DMS53 (cell line): ENCODE measurements around the gene TNFRSF17.
A peak's percentile ranks its signal among the peaks of the same experiment; 100 is the strongest.
"Not testable (repeated sequence)": the region's sequence is repeated elsewhere in the genome, so short reads cannot be mapped to it uniquely, and the experiment has no call there.

Experiments used
- DNase-seq: peaks from one replicate; lab custom pipeline; 2025; lab: John Stamatoyannopoulos, UW

TNFRSF17 gene

DNA sequence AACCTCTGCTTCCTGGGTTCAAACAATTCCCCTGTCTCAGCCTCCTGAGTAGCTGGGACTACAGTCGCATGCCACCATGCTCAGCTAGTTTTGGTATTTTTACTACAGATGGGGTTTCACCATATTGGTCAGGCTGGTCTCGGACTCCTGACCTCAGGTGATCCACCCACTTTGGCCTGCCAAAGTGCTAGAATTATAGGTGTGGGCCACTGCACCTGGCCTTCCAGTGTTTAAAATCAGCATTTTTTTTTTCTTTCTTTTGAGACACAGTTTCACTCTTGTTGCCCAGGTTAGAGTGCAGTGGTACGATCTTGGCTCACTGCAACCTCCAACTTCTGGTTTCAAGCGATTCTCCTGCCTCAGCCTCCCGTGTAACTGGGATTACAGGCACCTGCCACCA, 5.3 kb downstream of the TNFRSF17 start:
- DNase-seq: not testable (repeated sequence)

DNA sequence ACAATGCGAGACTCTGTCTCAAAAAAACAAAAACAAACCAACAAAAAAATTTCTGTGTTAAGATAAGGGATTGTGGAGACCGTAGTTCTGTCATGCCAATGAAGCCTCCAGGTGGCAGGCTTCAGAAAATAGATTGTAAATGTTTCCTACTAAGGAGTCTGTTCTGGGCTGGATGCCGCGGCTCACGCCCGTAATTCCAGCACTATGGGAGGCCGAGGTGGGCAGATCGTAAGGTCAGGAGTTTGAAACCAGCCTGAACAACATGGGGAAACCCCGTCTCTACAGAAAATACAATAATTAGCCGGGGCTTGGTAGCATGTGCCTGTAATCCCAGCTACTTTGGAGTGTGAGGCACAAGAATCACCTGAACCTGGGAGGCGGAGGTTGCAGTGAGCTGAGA, 7.1 kb downstream of the TNFRSF17 start:
- DNase-seq: peak; percentile 48

DNA sequence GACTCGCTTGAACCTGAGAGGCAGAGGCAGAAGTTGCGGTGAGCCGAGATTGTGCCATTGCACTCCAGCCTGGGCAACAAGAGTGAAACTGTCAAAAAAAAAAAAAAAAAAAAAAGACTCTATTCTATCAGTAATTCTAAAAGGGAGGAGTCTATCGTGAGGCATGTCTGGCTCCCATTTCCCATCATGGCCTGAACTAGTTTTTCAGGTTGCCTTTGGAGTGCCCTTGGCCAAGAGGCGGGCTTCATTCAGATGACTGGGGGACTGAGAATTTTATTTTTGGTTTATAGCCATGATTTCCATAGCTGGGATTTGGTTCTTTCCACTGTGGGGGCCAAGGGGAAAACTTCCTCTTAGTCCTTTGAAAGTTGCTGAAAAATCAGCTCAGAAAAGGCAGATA, 8.1 kb downstream of the TNFRSF17 start:
- DNase-seq: peak; percentile 32

DNA sequence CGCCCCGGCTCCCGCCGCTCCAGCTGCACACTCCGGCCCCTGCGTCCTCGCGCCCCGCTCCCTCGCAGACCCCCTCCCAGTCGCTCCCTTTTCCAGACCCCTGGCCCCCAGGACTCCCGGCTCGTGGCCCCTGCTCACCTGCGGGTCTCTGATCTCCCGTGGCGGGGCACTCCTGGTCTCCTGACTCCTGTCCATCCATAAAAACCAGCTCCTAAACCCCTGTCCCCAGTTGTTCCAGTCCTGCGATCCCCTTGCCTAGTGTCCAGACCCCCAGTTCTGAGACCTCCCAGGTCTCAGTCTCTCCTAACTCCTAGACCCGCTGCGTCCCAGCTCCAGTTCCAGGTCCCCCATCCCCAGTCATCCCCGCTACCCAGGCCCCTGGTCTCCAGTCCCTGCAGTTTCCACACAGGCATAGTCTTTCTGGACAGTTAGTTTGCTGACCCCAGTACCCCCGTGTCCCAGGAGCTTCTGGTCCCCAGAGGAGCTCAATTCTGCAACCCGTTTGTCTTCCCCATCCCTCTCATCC, 11.9 kb downstream of the TNFRSF17 start:
- DNase-seq: peak; percentile 33

DNA sequence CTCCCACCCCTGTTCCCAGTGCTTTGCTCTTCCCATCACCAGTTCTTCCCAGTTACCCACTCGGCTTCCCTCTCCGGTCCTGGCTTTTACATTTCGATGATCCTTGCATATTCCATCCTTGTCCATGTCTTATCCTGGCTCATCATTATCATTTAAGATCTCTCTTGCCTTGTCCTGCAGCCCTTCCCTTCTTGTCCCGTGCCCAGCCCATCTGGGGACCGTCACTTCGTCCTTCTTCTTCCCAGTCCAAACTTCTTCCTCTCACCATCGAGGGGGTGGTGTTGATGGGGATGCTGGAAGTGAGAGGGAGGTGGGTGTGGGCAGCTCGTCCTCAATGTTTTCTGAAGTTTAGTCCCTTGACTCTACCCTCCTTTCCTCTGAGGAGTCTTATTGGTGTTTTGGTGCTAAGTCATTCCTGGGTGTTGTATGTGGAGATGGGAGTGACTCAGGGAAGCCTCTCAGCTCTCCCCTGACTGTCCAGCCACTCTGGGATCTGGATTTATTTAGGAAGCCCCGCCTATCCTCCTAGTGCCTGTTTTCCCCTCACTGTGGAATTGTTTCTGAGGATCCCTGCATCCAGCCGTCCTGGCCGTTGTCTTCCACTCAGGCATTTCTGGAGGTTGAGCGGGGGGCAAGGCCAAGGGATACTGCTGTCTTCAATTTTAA, 12.5 kb downstream of the TNFRSF17 start:
- no peak for DNase-seq

DNA sequence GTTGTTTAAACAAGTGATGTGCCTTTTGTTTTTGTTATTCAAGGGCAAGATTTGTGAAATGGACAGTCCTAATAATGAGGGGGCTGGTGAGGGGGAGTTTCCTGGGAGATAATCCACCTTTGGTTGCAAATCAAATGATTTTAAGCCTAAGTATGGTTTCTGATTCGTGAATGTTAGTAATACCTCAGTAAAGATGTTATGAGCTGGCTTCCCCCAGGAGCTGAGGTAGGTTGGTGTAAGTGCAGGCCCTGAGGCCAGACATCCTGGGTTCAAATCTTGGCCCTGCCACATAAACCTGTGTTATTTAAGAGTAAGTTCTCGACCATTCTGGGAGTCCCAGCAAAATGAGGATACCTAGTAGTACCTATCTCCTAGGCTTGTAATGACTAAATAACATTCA, 13.1 kb downstream of the TNFRSF17 start:
- no peak for DNase-seq

GRCh38 chr16:11979013-11979672, 14.1 kb downstream of the TNFRSF17 start:
- DNase-seq: no peak

GRCh38 chr16:11980136-11980844, 15.3 kb downstream of the TNFRSF17 start:
- DNase-seq: no peak

GRCh38 chr16:11985250-11985649, 20.2 kb downstream of the TNFRSF17 start:
- DNase-seq: no peak

DNA sequence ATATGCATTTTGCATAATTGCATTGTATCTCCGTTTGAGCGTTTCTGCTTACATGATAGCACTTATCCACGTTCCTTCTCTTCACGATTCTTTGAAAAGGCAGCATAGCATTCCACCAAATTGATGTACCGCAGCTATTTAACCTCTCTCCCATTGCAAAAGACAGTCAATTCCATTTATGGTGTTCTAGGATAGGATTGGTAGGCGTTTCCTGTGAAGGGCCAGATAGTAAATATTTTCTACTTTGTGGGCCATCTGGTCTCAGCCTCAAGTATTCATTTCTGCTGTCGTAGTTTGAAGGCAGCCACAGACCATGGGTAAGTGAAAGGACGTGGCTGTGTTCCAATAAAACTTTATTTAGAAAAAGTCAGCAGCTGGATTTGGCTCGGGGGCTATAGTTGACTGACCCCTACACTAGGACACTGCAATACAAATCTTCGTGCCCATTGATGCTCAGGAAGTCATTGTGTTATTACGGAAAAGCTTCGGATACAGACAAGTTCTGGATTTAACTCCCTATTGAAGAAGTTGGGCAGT, 21.6 kb downstream of the TNFRSF17 start:
- no peak for DNase-seq

DNA sequence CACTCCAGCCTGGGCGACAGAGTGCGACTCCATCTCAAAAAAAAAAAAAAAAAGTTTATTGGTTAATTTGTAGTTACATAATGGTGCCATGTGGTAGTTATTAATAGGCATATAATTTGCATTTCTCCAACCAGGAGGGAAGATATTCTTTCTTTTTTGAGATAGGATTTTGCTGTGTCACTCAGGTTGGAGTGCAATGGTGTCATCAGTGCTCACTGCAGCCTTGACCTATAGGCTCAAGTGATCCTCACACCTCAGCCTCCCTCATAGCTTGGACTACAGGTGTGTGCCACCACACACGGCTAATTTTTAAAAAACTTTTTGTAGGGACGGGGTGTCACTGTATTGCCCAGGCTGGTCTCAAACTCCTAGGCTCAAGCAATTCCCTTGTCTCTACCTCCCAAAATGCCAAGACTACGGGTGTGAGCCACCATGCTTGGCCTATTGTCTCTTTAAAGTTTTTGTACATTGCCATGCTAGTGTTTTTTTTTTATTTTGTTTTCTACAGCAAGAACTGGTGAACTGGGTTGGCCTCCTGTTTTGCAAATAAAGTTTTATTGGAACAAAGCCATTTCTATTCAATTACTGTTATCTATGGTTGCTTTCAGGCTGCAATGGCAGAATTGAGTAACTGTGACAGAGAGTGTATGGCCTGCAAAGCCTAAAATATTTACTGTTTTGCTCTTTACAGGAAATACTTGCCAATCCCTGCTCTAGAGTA, 23.4 kb downstream of the TNFRSF17 start:
- no peak for DNase-seq

DNA sequence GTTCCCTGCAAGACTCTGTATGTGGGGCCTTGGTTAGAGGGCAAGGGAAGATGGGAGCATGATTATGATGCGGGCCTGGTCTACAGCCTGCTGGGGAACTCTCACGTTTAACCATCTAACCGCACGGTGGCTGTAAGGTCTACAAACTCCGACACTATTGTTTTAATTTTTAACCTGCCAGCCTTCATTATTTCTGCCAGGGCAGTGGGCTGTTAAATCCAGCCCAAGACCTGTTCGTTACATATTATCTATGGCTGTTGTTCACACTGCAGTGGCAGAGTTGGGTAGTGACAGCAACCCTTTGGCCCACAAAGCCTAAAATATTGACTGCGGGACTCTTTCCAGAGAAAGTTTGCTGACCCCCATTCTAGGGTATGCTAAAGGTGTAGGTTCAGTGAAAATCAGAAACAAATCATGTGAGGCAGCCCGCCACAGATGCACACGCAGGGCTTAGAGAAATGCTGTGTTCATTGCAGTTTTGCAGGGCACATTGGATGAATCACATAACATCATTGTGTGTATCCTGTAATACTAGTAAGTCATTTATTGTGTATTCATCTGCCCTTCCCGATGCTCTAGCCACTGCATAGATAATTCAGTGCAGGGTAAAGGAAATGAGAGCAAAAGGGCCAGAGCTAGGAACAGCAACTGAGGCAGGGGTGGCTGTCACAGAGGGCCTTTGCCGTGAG, 25.8 kb downstream of the TNFRSF17 start:
- no peak for DNase-seq

GRCh38 chr16:11992008-11992584, 27.1 kb downstream of the TNFRSF17 start:
- no peak for DNase-seq

DNA sequence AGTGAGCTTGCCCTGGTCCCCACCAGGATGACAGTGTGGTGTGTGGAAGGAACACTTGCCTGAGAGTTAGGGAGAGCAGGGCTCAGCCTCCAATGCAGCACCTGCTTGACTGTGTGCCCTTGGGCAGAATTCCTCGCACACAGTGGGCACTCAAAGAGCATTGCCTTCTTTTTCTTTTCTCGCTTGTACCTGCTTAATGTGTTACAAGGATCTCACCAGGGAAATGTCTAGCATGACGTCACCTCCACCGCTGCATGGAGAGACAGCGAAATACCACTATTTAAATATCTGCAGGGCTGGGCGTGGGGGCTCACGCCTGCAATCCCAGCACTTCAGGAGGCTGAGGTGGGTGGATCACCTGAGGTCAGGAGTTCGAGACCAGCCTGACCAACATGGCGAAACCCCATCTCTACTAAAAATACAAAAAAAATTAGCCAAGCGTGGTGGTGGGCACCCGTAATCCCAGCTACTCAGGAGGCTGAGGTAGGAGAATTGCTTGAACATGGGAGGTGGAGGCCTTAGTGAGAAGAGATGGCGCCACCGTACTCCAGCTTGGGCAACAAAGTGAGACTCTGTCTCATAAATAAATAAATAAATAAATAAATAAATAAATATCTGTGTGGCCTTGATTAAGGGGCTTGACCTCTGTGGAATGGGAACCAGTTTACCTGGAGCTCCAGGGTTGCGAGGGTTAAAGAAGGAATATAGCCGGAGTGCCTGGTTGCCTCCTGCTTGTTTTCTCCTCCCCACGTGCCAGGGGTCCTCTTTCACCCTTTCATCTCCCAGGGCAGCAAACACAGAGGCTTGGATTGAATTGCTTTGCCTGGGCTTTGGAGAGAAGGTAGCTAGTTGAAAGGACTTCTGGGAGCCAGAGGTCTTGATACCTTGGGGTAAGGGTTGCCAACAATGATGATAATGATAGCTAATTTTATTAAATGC, 27.8 kb downstream of the TNFRSF17 start:
- no peak for DNase-seq

- DNase-seq: peak; percentile 16
Observed at GRCh38 chr16:11994143-11995119, 29.4 kb downstream of the TNFRSF17 start.

DNA sequence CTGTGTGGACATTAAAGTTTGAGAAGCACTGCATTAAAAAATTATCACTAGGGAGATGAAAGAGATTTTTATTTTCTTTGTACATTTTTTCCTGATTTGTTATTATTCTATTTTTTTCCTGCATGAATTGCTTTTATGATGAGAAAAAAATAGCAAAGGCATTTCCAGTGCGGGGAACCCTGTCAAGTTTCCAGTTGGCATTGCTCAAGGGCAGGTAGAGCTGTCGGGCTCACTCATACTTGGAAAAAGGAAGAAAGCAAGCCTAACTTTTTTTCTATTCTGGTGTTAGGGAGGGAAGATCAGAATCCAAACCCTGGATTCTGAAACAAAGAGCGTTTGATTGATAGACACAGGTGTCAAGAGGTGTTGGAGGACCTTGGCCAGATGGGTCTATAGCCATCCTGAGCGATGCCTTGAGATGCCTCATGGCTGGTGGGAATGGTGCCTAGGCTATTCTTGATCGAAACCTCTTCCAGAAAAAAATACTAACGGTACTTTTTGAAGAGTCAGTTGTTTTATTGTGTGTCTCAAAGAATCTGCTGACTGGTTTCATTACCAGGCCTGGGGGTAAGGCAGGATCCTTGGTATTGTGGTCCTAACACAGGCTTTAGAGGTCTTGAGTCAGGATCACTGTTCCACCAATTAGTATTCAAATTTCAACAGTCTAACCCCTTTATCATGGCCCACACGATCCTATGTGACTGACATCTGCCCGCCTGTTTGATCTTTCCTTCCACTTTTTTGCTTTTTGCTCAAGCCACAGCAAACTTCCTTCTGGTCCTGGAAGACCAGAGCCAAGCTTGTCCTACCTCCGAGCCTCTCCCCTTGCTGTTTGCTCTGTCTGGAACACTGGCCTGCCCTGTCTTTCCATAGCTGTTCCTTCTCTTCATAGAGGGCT, 31.7 kb downstream of the TNFRSF17 start:
- DNase-seq: no peak

DNA sequence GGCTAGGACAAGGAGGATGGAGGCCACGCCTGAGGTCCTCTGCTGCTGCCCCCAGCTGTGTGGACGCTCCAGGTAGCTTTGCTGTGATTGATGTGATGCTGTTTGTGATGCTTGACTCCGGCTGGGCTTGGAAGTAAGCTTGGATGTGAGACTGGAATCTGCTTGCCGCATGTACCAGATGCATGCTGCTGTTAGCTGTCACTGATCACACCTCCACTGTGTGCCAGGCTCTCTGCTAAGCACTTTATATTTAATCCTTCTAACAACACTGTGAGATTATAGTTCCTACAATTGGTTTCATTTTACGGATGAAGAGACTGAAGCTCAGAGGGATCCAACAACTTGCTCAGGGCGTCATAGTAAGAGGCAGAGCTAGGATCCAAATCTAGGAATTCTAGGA, 35.0 kb downstream of the TNFRSF17 start:
- no peak for DNase-seq
